NCI-H2107 (cell line): ENCODE results near the gene MCF2L.
"Not testable (repeated sequence)": the region's sequence is repeated elsewhere in the genome, so short reads cannot be mapped to it uniquely, and the experiment has no call there.

Experiments used
- DNase-seq: peaks from one replicate; lab custom pipeline; 2025; lab: John Stamatoyannopoulos, UW

Gene MCF2L, protein sequence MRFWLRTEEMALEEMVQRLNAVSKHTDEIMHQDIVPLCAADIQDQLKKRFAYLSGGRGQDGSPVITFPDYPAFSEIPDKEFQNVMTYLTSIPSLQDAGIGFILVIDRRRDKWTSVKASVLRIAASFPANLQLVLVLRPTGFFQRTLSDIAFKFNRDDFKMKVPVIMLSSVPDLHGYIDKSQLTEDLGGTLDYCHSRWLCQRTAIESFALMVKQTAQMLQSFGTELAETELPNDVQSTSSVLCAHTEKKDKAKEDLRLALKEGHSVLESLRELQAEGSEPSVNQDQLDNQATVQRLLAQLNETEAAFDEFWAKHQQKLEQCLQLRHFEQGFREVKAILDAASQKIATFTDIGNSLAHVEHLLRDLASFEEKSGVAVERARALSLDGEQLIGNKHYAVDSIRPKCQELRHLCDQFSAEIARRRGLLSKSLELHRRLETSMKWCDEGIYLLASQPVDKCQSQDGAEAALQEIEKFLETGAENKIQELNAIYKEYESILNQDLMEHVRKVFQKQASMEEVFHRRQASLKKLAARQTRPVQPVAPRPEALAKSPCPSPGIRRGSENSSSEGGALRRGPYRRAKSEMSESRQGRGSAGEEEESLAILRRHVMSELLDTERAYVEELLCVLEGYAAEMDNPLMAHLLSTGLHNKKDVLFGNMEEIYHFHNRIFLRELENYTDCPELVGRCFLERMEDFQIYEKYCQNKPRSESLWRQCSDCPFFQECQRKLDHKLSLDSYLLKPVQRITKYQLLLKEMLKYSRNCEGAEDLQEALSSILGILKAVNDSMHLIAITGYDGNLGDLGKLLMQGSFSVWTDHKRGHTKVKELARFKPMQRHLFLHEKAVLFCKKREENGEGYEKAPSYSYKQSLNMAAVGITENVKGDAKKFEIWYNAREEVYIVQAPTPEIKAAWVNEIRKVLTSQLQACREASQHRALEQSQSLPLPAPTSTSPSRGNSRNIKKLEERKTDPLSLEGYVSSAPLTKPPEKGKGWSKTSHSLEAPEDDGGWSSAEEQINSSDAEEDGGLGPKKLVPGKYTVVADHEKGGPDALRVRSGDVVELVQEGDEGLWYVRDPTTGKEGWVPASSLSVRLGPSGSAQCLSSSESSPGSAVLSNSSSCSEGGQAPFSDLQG

GRCh38 chr13:112968910-112969691, at the start of gene MCF2L:
MCF2L (plus strand) TSS chr13:112969214; CDS start chr13:112969380, 166 bp downstream.
- DNase-seq = no peak

- no peak for DNase-seq
These were observed 45.1 kb upstream of the MCF2L start for GRCh38 chr13:112923962-112924361.

DNA sequence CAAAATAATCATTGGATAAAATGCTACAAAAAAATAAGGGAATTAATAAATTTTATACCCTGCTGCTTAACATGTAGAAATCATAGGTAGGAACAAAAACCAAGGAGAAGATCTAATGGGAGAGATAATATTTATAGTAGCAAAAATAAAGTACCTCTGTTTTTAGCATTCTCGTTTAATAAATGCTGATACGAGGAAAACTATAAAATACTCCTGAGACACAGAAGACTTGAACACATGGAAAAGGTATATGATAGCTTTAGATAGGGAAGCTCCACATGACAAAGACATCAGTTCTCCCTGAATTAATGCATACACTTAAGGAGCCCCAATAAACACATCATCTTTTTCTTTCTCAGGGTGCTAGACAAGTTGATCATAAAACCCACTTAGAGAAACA, 44.6 kb upstream of the MCF2L start:
- DNase-seq = no peak

DNA sequence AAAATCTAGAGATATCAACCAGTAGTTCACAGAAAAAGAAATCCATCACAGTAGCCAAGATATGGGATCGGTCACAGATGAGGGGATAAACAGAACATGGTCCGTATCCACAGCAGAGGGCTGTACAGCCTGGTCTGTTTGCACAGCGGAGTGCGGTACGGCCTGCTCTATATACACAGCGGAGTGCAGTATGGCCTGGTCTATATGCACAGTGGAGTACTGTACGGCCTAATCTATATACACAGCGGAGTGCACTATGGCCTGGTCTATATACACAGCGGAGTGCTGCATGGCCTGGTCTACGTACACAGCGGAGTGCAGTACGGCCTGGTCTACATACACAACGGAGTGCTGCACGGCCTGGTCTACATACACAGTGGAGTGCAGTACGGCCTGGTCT, 43.0 kb upstream of the MCF2L start:
- DNase-seq = no peak

DNA sequence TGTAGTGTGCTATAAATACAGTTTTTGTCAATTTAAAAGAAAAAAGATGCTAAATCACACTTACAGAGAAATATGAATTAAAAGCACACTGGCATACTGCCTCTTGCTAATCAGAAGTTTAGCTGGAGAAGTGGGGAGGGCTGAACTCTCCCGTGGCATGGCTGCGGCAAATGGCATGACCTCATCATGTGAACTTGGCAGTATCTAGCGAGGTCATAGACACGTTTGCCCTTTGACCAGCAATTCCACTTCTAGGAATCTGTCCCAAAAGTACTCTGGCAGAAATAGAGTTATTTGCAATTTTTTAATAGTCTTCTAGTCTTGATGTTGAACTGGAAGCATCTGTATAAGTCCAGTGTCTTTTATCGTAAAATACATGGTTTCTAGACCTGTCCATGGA, 42.0 kb upstream of the MCF2L start:
- DNase-seq = no peak

GRCh38 chr13:112928020-112928971, 40.7 kb upstream of the MCF2L start:
- no peak for DNase-seq

DNA sequence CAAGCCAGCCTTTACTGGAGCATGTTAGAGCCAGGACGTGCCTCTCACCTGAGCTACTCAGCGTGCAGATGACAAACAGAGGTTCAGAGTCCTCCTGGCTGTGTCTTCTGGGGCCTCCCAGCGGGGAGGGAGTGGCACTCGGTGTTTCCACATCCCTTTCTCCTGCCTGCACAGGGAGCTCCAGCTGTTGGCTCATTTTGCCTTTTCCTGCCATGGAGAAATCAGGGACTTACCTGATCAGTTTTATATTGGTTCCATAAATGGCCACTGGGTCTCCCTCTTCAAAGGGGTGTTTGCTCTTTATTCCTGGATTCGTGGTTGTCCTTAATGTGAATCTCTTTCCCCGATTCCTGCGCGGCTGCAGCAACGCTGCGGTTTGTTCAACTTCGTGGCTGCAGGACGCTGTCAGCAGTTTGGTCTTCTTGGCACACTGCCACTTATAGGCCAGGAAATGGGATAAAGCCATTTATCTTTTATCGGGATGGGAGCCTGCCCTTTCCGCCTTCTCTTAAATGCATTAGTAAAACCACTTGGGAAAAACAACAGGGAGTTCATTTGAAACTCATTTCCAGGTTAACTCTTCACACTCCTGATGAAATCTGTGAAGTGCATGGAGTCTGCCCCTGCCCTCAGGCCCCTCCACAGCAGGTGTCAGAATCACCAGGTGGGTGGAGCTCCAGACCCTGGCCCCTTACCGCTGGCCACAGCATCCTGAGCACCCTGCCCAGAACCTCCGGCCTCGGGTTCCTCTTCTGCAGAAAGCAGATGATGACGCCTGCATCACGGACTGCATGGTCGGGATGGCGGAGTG, 39.8 kb upstream of the MCF2L start:
- DNase-seq = peak; percentile 51

- DNase-seq = no peak
These were observed 39.3 kb upstream of the MCF2L start for GRCh38 chr13:112929783-112930055.

DNA sequence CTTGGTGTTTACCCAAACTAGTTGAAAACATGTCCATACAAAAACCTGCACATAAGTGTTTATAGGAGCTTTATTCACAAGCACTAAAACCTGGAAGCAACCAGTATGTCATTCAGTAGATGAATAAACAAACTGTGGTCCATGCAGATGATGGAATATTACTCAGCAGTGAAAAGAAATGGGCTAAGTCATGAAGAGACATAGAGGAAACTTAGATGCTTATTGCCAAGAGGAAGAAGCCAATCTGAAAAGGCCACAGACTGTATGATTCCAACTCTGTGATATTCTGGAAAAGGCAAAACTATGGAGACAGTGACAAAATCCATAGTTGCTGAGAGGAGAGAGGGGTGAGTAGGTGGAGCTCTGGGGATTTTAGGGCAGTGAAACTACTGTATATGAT, 38.8 kb upstream of the MCF2L start:
- no peak for DNase-seq

DNA sequence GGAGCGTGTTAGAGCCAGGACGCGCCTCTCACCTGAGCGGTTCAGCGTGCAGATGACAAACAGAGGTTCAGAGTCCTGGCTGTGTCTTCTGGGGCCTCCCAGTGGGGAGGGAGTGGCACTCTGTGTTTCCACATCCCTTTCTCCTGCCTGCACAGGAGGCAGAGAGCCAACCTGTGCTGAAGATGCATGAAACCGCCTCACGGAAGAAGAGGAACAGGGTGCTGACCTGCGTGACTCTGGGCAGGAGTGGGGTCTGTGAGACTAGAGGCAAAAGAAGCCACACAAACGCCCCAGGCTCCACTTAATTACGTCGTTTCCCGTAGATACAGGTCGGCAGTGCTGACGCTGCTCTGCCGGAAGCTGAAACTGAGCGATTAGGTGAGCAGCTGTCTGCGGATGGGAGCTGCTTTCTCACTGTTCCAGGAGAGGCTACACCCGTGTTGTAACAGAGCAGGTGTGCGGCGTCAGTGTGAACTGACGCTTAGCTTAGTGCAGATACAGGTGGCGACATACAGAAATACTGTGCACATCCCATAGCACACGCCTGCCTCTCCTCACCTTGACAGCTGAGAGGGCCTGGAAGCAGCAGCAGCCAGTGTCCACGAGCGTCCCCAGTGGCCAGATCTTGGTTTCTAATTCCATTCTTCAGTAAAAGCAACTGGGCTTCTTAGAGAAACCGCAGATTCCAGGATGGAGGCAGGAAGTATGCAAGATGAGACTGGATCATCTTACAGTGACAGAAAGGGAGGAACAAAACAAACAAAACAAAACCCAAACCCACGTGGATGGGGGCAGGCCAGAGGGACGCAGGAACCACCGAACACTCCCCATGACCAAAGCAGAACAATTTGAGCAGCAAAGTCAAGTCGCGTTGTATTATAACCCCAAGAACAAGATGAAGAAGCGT, 37.7 kb upstream of the MCF2L start:
- peak; percentile 65 for DNase-seq

DNA sequence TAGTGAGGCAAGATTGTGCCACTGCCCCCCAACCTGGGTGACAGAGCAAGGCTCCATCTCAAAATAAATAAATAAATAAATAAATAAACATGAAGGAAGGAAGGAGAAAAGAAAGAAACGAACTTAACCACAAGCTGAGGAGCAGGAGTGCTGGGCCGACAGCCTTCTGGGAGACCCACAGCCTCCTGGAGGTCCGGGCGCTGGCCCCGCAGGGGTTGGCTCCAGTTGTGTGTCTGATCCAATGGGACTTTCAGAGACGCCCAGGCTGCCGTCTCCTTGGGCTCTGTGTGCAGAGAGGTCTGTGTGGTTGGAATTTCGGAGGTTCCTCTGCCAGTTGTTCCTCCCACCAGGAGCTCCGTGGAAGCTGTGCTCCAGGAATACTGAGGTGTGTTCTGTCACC, 36.0 kb upstream of the MCF2L start:
- DNase-seq = no peak

DNA sequence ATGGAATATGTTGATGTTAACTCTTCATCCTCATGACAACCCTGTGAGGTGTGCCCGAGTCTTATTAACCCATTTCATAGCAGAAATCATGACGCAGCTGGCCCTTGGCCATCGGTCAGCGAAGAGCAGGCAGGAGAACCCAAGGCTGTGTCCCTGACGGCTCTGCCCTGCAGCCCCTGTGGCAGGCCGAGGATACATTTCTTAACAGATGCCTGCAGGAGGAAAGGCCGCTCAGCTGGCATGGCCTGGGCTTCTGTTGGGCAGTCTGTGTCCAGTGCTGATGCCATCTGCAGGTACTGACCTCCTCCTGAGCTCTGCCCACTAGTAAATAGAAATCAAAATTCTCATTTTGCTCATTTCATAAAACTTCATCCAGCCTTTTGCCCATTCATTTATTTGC, 35.4 kb upstream of the MCF2L start:
- DNase-seq = no peak

DNA sequence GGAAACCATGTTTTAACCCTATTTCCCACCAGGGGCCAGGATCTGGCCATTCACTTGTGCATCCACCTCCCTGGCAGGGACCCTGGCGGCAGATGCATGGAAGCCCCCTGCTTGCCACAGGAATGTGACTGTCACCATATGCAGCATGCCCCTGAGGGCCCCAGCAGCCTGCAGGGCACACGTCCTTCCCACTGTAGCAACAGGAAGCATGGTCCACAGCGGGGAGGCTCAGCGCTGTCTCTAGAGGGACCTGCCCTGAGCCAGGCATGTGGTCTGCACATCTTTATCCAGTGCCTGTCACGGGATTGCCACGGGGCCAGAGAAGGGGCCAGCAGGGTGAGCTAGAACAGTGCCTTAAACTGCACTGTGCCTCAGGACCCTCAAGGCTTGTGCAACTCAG, 34.9 kb upstream of the MCF2L start:
- no peak for DNase-seq

DNA sequence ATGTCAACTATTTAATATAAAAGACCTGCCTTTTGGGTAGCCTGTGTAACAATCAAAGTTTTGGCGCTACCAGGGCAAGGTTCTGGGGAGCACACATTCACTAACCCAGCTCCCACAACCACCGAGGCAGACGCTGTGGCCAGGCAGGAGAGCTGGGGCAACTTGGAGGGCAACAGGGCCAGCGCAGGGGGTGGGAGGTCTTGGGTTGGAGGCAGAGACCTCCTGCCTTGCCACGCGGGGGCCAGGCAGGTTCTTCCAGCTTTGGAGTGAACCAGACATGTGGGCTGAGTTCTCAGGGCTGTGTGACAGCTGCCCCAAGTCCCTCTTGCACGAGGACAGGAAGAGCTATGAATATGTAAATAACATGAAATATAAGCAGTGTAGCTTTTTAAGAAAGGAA, 30.3 kb upstream of the MCF2L start:
- DNase-seq = no peak

DNA sequence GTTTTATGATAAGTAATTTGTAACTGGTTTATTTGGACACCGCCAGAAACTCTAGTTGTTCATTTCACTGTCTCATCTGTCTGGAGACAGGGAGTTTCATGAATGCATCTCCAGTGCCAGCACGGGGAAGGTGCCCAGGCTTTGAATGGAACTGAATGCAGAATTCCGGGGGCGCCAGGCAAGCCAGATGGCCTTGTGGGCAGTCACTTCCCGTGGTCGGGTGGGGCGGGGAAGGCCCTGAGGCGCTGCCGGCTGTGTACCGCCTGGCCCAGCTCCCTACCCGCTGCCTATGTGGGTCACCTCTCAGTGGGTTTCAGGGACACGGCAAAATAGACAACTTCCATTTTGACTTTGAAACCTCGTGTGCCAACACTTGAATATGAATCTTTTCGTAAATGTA, 28.8 kb upstream of the MCF2L start:
- DNase-seq = no peak

DNA sequence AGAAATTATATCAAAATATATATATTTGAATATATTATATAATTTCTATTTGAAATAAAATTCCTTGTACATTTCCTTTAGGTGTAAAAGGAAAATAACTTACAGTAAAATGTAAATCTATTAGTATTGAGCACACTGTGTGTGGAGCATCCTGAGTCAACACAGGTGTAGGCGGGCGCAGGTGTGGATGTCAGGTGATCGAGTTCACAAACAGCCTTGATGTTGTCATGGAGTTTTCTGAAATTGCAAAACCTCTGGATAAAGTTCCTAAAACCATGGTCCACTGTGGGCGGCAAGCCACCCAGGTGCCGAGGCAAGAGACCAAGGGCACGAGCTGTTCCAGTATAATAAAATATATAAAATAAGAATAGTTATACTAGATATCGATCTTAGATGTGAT, 27.7 kb upstream of the MCF2L start:
- no peak for DNase-seq

DNA sequence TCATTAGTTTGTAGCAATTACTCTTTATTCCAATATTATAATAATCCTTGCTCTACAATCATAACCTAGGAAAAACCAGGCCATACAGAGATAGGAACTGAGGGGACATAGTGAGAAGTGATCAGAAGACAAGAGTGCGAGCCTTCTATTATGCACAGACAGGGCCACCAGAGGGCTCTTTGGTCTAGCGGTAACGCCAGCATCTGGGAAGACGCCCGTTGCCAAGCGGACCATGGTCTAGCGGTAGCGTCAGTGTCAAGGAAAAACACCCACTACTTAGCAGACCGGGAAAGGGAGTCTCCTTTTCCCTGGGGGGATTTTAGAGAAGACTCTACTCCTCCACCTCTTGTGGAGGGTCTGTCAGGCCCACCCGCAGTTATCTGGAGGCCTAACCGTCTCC, 27.2 kb upstream of the MCF2L start:
- DNase-seq = not testable (repeated sequence)

DNA sequence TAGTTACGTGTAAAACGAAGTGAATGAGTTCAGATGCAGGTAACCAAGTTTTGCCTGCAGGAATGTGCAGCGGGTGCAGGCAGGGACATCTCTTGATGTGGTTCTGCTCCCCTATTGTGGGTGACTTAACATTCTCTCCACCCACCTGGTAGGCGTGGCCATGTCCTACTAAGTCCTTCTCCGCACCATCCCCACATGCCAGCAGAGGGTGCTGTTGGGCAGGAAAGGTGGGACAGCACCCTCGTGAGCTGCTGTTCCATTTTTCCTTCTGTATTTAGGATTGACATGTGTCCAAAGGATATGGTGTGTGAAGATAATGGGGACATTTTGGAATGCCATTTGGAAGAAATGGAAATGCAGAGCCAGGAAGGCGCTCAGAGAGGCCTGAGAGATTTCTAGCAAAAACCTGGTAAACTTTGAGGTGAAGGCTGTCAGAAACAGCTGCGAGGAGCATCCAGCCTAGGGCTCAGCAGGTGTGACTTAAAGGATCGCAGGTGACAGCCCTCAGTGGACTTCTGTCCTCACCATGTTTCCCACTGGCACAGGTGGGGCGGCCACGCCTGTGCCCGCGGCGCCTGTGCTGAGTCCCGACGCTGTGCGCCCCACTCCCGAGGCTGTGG, 26.2 kb upstream of the MCF2L start:
- peak; percentile 88 for DNase-seq
